Keratinocyte (primary cell): ENCODE data around the gene FAM234A.

Source experiments
- EZH2 ChIP-seq: IDR thresholded peaks from one replicate; pipeline ENCODE4 v1.6.1; 2012; ENCODE audit warnings: inconsistent platforms, mild to moderate bottlenecking, low read length, moderate library complexity
- TF ChIP-seq, protein P1 (sequence below), 3 experiments: IDR thresholded peaks in 1 of 3; conservative IDR thresholded peaks in 1 of 3; optimal IDR thresholded peaks in 1 of 3; 2 replicates in 2 of 3; 3 replicates in 1 of 3; pipeline versions ENCODE3 to v1.5.1; 2011; ENCODE audit warnings: low read length in 3 of 3, mild to moderate bottlenecking in 3 of 3, moderate library complexity in 2 of 3, control low read depth in 1 of 3, inconsistent platforms in 1 of 3; ENCODE audit not compliant: insufficient read depth in 2 of 3; ENCODE audit errors: extremely low read depth in 1 of 3

DNA sequence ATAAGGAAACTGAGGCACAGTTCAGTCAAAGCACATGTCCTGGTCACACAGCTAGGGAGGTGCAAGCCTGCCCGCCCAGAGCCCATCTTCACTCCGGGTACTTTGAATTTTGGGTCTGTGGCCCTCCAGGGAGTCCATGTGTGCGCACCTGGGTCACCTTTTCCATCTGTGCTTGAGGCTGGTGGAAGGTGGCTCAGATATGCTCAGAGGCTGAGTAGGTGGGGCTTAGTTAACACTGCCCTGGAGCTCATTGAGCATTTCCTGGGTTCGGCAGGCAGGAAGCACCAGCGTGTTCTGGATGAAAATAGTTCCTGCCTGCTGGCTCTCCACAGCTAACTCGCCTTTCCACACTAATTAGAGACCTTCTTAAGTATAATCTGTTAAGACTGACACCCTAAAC is 19.2 kb downstream of the FAM234A start:
- TF ChIP-seq, protein P1, sequence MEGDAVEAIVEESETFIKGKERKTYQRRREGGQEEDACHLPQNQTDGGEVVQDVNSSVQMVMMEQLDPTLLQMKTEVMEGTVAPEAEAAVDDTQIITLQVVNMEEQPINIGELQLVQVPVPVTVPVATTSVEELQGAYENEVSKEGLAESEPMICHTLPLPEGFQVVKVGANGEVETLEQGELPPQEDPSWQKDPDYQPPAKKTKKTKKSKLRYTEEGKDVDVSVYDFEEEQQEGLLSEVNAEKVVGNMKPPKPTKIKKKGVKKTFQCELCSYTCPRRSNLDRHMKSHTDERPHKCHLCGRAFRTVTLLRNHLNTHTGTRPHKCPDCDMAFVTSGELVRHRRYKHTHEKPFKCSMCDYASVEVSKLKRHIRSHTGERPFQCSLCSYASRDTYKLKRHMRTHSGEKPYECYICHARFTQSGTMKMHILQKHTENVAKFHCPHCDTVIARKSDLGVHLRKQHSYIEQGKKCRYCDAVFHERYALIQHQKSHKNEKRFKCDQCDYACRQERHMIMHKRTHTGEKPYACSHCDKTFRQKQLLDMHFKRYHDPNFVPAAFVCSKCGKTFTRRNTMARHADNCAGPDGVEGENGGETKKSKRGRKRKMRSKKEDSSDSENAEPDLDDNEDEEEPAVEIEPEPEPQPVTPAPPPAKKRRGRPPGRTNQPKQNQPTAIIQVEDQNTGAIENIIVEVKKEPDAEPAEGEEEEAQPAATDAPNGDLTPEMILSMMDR (optimal IDR thresholded peaks at IDR 0.05 in 1 of 3, IDR thresholded peaks at IDR 0.05 in 1 of 3, conservative IDR thresholded peaks at IDR 0.05 in 1 of 3; ENCODE audit: extremely low read depth in 1 of 3, insufficient read depth in 2 of 3, low read length in 3 of 3) = no peak
- no peak for TF ChIP-seq EZH2
